SK-N-SH treated with all-trans-retinoic acid at 6 μM for 48 hours (cell line): ENCODE measurements around the gene DNER.

Source experiments
- ATAC-seq: fragments of 200-7000 bp; cut with Tn5 transposase; 3 replicates; pipeline ENCODE4 v1.9.1; 2020; ENCODE audit warnings: mild to moderate bottlenecking, moderate library complexity
- ARNTL ChIP-seq: fragments of 450-650 bp; formaldehyde crosslinking; IDR thresholded peaks from 2 replicates; pipeline ENCODE4 v1.5.0; 2020; ENCODE audit warnings: low read depth, mild to moderate bottlenecking, moderate library complexity, borderline replicate concordance
- BACH2 ChIP-seq: fragments of 250-450 bp; sonication (Bioruptor Pico); IDR thresholded peaks from 2 replicates; pipeline ENCODE4 v1.9.0; 2021; ENCODE audit warnings: mild to moderate bottlenecking, borderline replicate concordance
- CREB5 ChIP-seq: fragments of 250-450 bp; sonication (Bioruptor Pico); IDR thresholded peaks from 2 replicates; pipeline ENCODE4 v1.5.1; 2020; ENCODE audit warnings: low read depth, mild to moderate bottlenecking, moderate library complexity
- ESRRG ChIP-seq: fragments of 250-450 bp; sonication (Bioruptor Pico); IDR thresholded peaks from 2 replicates; pipeline ENCODE4 v1.6.1; 2021; ENCODE audit warnings: mild to moderate bottlenecking
- GLIS3 ChIP-seq: fragments of 250-450 bp; sonication (Bioruptor Pico); IDR thresholded peaks from 2 replicates; pipeline ENCODE4 v1.5.0; 2020; ENCODE audit warnings: mild to moderate bottlenecking, moderate library complexity
- ISL1 ChIP-seq: fragments of 250-450 bp; sonication (Bioruptor Pico); IDR thresholded peaks from 2 replicates; pipeline ENCODE4 v2.1.2; 2022; ENCODE audit warnings: mild to moderate bottlenecking, moderate library complexity
- OSR1 ChIP-seq: fragments of 250-450 bp; sonication (Bioruptor Pico); IDR thresholded peaks from 2 replicates; pipeline ENCODE4 v1.8.0; 2022; ENCODE audit warnings: moderate library complexity, mild to moderate bottlenecking, inconsistent platforms
- PATZ1 ChIP-seq: fragments of 250-450 bp; sonication (Bioruptor Pico); IDR thresholded peaks from 2 replicates; pipeline ENCODE4 v1.8.0; 2020; ENCODE audit warnings: mild to moderate bottlenecking, moderate library complexity, borderline replicate concordance
- POU6F1 ChIP-seq: fragments of 250-450 bp; sonication (Bioruptor Pico); IDR thresholded peaks from 2 replicates; pipeline ENCODE4 v1.8.0; 2021; ENCODE audit warnings: low read depth, mild to moderate bottlenecking, moderate library complexity, borderline replicate concordance
- PPARA ChIP-seq: fragments of 250-450 bp; sonication (Bioruptor Pico); IDR thresholded peaks from 2 replicates; pipeline ENCODE4 v1.5.0; 2020; ENCODE audit warnings: mild to moderate bottlenecking, borderline replicate concordance
- SNAI2 ChIP-seq: fragments of 250-450 bp; sonication (Bioruptor Pico); IDR thresholded peaks from 2 replicates; pipeline ENCODE4 v1.5.0; 2020; ENCODE audit warnings: mild to moderate bottlenecking, moderate library complexity
- TOX ChIP-seq: fragments of 250-450 bp; sonication (Bioruptor Pico); IDR thresholded peaks from 2 replicates; pipeline ENCODE4 v1.8.0; 2021; ENCODE audit warnings: mild to moderate bottlenecking, moderate library complexity, borderline replicate concordance
- TSHZ2 ChIP-seq: fragments of 250-450 bp; sonication (Bioruptor Pico); IDR thresholded peaks from 2 replicates; pipeline ENCODE4 v1.5.0; 2020; ENCODE audit warnings: mild to moderate bottlenecking, moderate library complexity
- ZC3H10 ChIP-seq: fragments of 250-450 bp; sonication (Bioruptor Pico); IDR thresholded peaks from 2 replicates; pipeline ENCODE4 v1.5.1; 2021; ENCODE audit warnings: mild to moderate bottlenecking, moderate library complexity
- ZFP3 ChIP-seq: fragments of 250-450 bp; sonication (Bioruptor Pico); IDR thresholded peaks from 2 replicates; pipeline ENCODE4 v1.5.0; 2020; ENCODE audit warnings: mild to moderate bottlenecking, moderate library complexity
- ZFP30 ChIP-seq: fragments of 450-650 bp; formaldehyde crosslinking; IDR thresholded peaks from 2 replicates; pipeline ENCODE4 v1.5.0; 2022; ENCODE audit warnings: mild to moderate bottlenecking, moderate library complexity
- ZNF565 ChIP-seq: fragments of 450-650 bp; formaldehyde crosslinking; conservative IDR thresholded peaks from 2 replicates; pipeline ENCODE4 v1.5.0; 2020; ENCODE audit warnings: low read depth, mild to moderate bottlenecking, moderate library complexity
- ZNF70 ChIP-seq: fragments of 450-650 bp; formaldehyde crosslinking; IDR thresholded peaks from 2 replicates; pipeline ENCODE4 v1.5.0; 2020; ENCODE audit warnings: mild to moderate bottlenecking, moderate library complexity
- ZNF8 ChIP-seq: fragments of 450-650 bp; formaldehyde crosslinking; IDR thresholded peaks from 2 replicates; pipeline ENCODE4 v1.5.0; 2020; ENCODE audit warnings: mild to moderate bottlenecking, moderate library complexity

The DNER gene

GRCh38 chr2:229425598-229425997, 288.8 kb downstream of the DNER start (continued):
- TF ChIP-seq CREB5 (CRISPR knock-in tag): no peak

GRCh38 chr2:229422063-229422462, 292.3 kb downstream of the DNER start:
- no peak for ATAC-seq
- TF ChIP-seq ZNF70 (CRISPR knock-in tag) (no peak), ISL1 (CRISPR knock-in tag) (no peak), ARNTL (CRISPR knock-in tag) (no peak), BACH2 (CRISPR knock-in tag) (no peak), POU6F1 (no peak), SNAI2 (no peak), ZC3H10 (CRISPR knock-in tag) (no peak), ZNF565 (CRISPR knock-in tag) (no peak), CREB5 (CRISPR knock-in tag) (no peak), ZNF8 (no peak), PPARA (CRISPR knock-in tag) (no peak), OSR1 (CRISPR knock-in tag) (no peak), ZFP3 (CRISPR knock-in tag) (no peak), ESRRG (CRISPR knock-in tag) (no peak), GLIS3 (no peak), PATZ1 (CRISPR knock-in tag) (no peak)

GRCh38 chr2:229419158-229419557, 295.2 kb downstream of the DNER start:
- TF ChIP-seq ZNF8: no peak
- no peak for TF ChIP-seq ZFP3 (CRISPR knock-in tag)
- TF ChIP-seq TOX (CRISPR knock-in tag): no peak
- TF ChIP-seq ARNTL (CRISPR knock-in tag): no peak
- no peak for TF ChIP-seq GLIS3
- no peak for TF ChIP-seq ZNF70 (CRISPR knock-in tag)
- no peak for TF ChIP-seq SNAI2
- no peak for TF ChIP-seq TSHZ2 (CRISPR knock-in tag)
- ATAC-seq: no peak

GRCh38 chr2:229417916-229418315, 296.4 kb downstream of the DNER start:
- no peak for TF ChIP-seq ZNF70 (CRISPR knock-in tag)
- no peak for TF ChIP-seq POU6F1
- no peak for TF ChIP-seq ZNF565 (CRISPR knock-in tag)
- no peak for TF ChIP-seq ZNF8
- TF ChIP-seq TOX (CRISPR knock-in tag): no peak
- no peak for TF ChIP-seq ZFP30 (CRISPR knock-in tag)
- no peak for ATAC-seq
